GM23248 (cell line): ENCODE data around the gene GDF7. TPM values are rescaled to one million over a fixed set of nuclear protein-coding genes. Genes with fewer than 3 reads are reported as not detected.

Experiments used
- DNase-seq: peaks from one replicate; pipeline ENCODE4 v3.0.0-alpha.2; 2015
- H2AFZ ChIP-seq: fragments of 200-600 bp; sonication (generic); 2 replicates; pipeline ENCODE4 v1.6.1; 2016; ENCODE audit warnings: antibody characterized with exemption
- H3F3A ChIP-seq: fragments of 200-600 bp; sonication (generic); 2 replicates; pipeline ENCODE4 v1.6.1; 2016; ENCODE audit warnings: mild to moderate bottlenecking, antibody characterized with exemption, mixed run types; ENCODE audit not compliant: insufficient read depth
- H3K27ac ChIP-seq: fragments of 200-600 bp; sonication (generic); 2 replicates; pipeline ENCODE4 v1.5.1; 2016; ENCODE audit warnings: mild to moderate bottlenecking
- H3K27me3 ChIP-seq: fragments of 200-600 bp; sonication (generic); replicated peaks from 2 replicates; pipeline ENCODE4 v1.6.1; 2016; ENCODE audit warnings: mild to moderate bottlenecking; ENCODE audit not compliant: insufficient read depth
- H3K36me3 ChIP-seq: fragments of 200-600 bp; sonication (generic); 2 replicates; pipeline ENCODE4 v1.6.1; 2016; ENCODE audit warnings: low read depth, mild to moderate bottlenecking
- H3K4me1 ChIP-seq: fragments of 200-600 bp; sonication (generic); 2 replicates; pipeline ENCODE4 v1.6.1; 2016; ENCODE audit warnings: mild to moderate bottlenecking; ENCODE audit not compliant: insufficient read depth
- H3K4me2 ChIP-seq: fragments of 200-600 bp; sonication (generic); one replicate; pipeline ENCODE4 v1.6.1; 2016; ENCODE audit warnings: mild to moderate bottlenecking; ENCODE audit not compliant: unreplicated experiment
- H3K4me3 ChIP-seq: fragments of 200-600 bp; sonication (generic); 2 replicates; pipeline ENCODE4 v1.5.1; 2016; ENCODE audit warnings: mild to moderate bottlenecking
- H3K79me2 ChIP-seq: fragments of 200-600 bp; sonication (generic); 2 replicates; pipeline ENCODE4 v1.6.1; 2016; ENCODE audit warnings: mild to moderate bottlenecking; ENCODE audit not compliant: insufficient read depth
- H3K9ac ChIP-seq: fragments of 200-600 bp; sonication (generic); 2 replicates; pipeline ENCODE4 v1.6.1; 2016; ENCODE audit warnings: mild to moderate bottlenecking
- H3K9me2 ChIP-seq: fragments of 200-600 bp; sonication (generic); 2 replicates; pipeline ENCODE4 v1.6.1; 2016; ENCODE audit warnings: mixed run types, mild to moderate bottlenecking, moderate library complexity; ENCODE audit not compliant: insufficient read depth
- H3K9me3 ChIP-seq: fragments of 200-600 bp; sonication (generic); one replicate; pipeline ENCODE4 v1.6.1; 2017; ENCODE audit warnings: low read depth
- H4K20me1 ChIP-seq: fragments of 200-600 bp; sonication (generic); 2 replicates; pipeline ENCODE4 v1.6.0; 2016; ENCODE audit not compliant: insufficient read depth
- EZH2 ChIP-seq: fragments of 200-600 bp; sonication (generic); IDR thresholded peaks from 2 replicates; pipeline ENCODE4 v1.6.1; 2018; ENCODE audit warnings: antibody characterized with exemption, mild to moderate bottlenecking; ENCODE audit not compliant: insufficient read depth, poor library complexity, severe bottlenecking
- EZH2phosphoT487 ChIP-seq: fragments of 200-600 bp; sonication (generic); IDR thresholded peaks from 2 replicates; pipeline ENCODE4 v1.6.1; 2018; ENCODE audit warnings: antibody characterized with exemption, moderate library complexity, mild to moderate bottlenecking, low read depth; ENCODE audit not compliant: insufficient read depth
- WGBS, 2 experiments: methylation state at CpG; one replicate each; pipeline ENCODE4 v1.1.6; 2015 to 2017; ENCODE audit warnings: low lambda C conversion rate in 2 of 2, low coverage in 1 of 2; ENCODE audit errors: missing lambda C conversion rate in 2 of 2; 5-methylcytosine and 5-hydroxymethylcytosine counted together
- in situ Hi-C: fragments of 300-500 bp; cut with MboI; formaldehyde crosslinking; loops from 2 replicates; pipeline ENCODE4 v1.15.0; 2020
- polyA plus RNA-seq: library from polyadenylated mRNA; unstranded; fragments of >200 nt; fragmentation: Nextera tagmentation; extraction: Ambion mirVana; gene quantifications from 2 replicates; pipeline ENCODE4 v1.2.1, GENCODE V29; 2016
- total RNA-seq: library from RNA; depleted of rRNA; stranded (reverse); fragments of >200 nt; shearing (Covaris generic); gene quantifications from 2 replicates; pipeline ENCODE4 v1.2.3, GENCODE V29; 2014

The GDF7 gene
- total and polyA plus RNA-seq, 2 experiments from 2014 or later, result 0.03 TPM; not detected in 1

DNA sequence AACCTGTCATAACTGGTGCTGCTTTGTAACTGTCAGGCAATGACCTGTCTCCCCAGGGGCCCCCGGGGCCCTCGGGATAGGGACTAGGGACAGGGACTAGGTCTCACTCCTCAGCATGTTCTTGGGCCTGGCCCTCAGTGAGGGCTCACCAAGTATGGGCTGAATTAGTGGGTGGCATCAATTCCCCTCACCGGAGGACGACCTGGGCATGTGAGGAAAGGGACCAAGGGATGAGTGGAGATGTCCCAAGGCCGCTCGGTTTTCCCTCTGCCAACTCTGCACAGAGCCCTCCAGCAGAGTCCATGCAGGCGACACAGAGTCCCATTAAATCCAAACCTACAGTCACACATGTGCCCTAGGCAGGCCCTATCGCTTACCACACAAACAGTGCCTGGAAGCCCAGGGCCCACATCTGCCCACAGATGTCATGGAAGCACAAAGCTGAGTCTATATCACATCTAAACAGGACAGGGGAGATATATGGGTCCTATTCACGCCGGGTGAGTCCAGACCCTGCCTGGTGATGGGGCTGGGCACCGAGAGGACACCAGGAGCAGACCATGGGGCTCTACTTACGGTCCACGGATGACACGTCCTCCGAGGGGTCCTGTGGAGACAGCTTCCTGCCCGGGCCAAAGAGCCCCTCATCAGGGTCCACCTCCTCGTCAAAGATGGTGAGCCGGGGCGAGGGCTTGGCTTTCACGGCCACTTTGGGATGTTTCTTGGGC is 42.6 kb upstream of the GDF7 start:
- in situ Hi-C loops, result no loop called here
- TF ChIP-seq EZH2 (no peak), EZH2phosphoT487 (no peak)
- no peak overlapping the region for H3K4me2 ChIP-seq
- WGBS, 2 experiments, result 90 to 91% methylated on average over 20 of the region's 20 CpGs
- no peak overlapping the region for H3K9ac ChIP-seq
- no peak overlapping the region for H3K4me3 ChIP-seq
- H3K36me3 ChIP-seq, result no peaks in the 10 kb centered on the region
- H3K9me3 ChIP-seq, result no peaks in the 10 kb centered on the region
- H3K9me2 ChIP-seq, result no peaks in the 10 kb centered on the region
- DNase-seq, result no peak
- H4K20me1 ChIP-seq, result no peaks in the 10 kb centered on the region
- H3K4me1 ChIP-seq, result no peaks in the 10 kb centered on the region
- no peak overlapping the region for H2AFZ ChIP-seq
- H3K79me2 ChIP-seq, result no peaks in the 10 kb centered on the region
- H3K27ac ChIP-seq, result no peak overlapping the region
- H3K27me3 ChIP-seq, result no peaks in the 10 kb centered on the region
- H3F3A ChIP-seq, result no peaks in the 10 kb centered on the region

DNA sequence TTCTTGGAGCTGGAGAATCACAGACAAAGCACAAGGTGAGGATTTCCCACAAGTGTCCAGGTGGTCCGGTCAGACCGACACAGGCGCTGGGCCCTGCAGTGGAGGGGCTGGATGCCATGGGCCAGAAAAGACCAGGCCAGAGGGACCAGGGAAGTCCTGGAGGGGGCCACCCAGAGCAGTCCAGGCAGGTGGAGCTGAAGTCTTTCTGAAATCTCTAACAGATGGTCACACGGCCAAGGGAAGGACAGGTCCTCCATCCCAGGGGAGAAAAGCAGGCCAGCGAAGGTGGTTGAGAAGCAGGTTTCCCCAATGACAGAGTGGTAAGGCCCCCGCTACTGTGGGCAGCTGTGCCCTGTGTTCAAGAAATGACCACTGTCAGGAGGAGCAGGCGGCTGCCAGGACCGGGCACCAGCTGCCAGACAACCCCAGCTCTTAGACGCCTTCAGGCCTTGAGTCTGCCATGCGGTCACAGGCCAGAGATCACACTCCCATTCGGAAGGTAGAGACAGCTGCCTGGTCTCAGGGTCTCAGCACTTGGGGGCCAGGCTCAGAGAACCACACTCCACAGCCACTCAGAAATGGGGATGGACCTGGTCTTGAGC is 42.0 kb upstream of the GDF7 start:
- Histone ChIP-seq H3K9me2 (no peaks in the 10 kb centered on the region), H3F3A (no peaks in the 10 kb centered on the region), H2AFZ (no peak overlapping the region), H3K79me2 (no peaks in the 10 kb centered on the region), H4K20me1 (no peaks in the 10 kb centered on the region), H3K27me3 (no peaks in the 10 kb centered on the region), H3K4me3 (no peak overlapping the region), H3K27ac (no peak overlapping the region), H3K4me2 (no peak overlapping the region), H3K9me3 (no peaks in the 10 kb centered on the region), H3K36me3 (no peaks in the 10 kb centered on the region), H3K9ac (no peak overlapping the region), H3K4me1 (no peaks in the 10 kb centered on the region)
- DNase-seq, result no peak
- in situ Hi-C loops, result no loop called here
- TF ChIP-seq EZH2phosphoT487 (no peak), EZH2 (no peak)
- 89 to 94% methylated on average over 11 of the region's 11 CpGs for WGBS, 2 experiments

DNA sequence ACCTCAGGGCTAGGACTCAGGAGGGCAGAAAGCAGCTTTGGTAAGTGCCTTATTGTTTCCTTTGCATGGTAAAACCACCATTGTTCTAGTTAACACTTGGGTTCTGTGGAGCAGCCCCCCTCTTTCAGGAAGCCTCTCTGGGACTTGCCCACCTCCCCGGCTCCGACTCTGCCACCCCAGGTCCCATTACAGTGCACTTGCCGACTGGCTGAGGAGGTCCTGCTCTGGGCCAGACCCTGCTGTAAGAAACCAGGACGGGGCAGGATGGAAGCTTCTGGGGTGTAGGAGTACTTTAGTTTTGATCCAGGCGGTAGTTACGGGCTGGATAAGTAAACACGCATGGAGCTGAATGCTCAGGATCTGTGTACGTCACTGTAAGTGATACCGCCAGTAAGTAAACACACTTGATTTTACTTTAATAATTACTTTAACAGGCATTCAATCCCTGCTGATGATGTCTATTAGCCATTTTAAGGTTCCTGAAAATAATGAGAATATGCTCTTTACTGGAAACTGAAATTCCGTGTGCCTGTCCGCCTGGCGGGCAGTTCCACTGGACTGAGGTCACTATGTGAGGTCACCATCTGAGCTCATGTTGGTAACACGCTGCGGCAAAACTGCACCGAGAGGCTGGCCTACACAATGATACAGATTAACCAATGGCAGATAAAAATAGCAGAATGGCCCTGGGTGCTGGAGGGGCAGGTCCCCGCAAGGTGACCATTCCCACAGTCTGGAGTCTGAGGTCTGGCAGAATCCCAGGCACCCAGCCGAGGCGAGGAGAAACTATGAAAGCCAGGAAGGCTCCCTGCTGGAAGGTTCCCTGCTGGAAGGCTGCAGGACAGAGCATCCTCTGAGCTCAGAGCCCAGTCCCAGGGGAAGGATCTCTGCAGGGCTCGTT is 41.2 kb upstream of the GDF7 start:
- Histone ChIP-seq H3K9ac (no peak overlapping the region), H3K27me3 (no peaks in the 10 kb centered on the region), H3K79me2 (no peaks in the 10 kb centered on the region), H3K27ac (no peak overlapping the region), H3K9me3 (no peaks in the 10 kb centered on the region), H3K4me3 (no peak overlapping the region), H3K4me2 (no peak overlapping the region), H2AFZ (no peak overlapping the region), H3F3A (no peaks in the 10 kb centered on the region), H3K36me3 (no peaks in the 10 kb centered on the region), H3K4me1 (no peaks in the 10 kb centered on the region), H4K20me1 (no peaks in the 10 kb centered on the region), H3K9me2 (no peaks in the 10 kb centered on the region)
- 92% methylated on average over 19 of the region's 19 CpGs for whole genome bisulfite sequencing, 2 experiments
- DNase-seq, result no peak
- no peak for TF ChIP-seq EZH2phosphoT487
- TF ChIP-seq EZH2, result no peak
- in situ Hi-C loops, result no loop called here

GRCh38 chr2:20626392-20626697 is 40.6 kb upstream of the GDF7 start:
- Histone ChIP-seq H3K79me2 (no peaks in the 10 kb centered on the region), H3K27ac (no peak overlapping the region), H3K9me2 (no peaks in the 10 kb centered on the region), H3K36me3 (no peaks in the 10 kb centered on the region), H3K4me1 (no peaks in the 10 kb centered on the region), H4K20me1 (no peaks in the 10 kb centered on the region), H3K9ac (no peak overlapping the region), H3K4me3 (no peak overlapping the region), H3K27me3 (no peaks in the 10 kb centered on the region), H3F3A (no peaks in the 10 kb centered on the region), H3K4me2 (no peak overlapping the region), H2AFZ (no peak overlapping the region), H3K9me3 (no peaks in the 10 kb centered on the region)
- no peak for DNase-seq
- in situ Hi-C loops, result no loop called here
- TF ChIP-seq EZH2phosphoT487 (no peak), EZH2 (no peak)
- 100% methylated on average over 2 of the region's 2 CpGs for WGBS, 2 experiments
